ENCODE measurements around the gene CHD9.

CHD9 gene

DNA sequence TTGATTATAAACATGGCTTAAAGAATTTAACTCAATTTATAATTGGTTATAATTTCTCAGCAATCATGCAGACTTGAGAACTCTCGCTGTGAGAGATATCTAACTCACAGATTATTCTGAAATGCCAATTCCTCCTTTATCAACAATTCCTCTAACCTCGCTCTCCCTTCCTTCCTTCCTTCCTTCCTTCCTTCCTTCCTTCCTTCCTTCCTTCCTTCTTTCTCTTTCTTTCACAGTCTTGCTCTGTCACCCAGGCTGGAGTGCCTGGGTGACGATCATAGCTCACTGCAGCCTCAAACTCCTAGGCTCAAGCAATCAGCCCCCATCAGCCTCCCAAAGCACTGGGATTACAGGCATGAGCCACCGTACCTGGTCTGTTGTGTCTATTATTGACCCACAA lies 42.4 kb downstream of the CHD9 start:
- DNase-seq: no peak

DNA sequence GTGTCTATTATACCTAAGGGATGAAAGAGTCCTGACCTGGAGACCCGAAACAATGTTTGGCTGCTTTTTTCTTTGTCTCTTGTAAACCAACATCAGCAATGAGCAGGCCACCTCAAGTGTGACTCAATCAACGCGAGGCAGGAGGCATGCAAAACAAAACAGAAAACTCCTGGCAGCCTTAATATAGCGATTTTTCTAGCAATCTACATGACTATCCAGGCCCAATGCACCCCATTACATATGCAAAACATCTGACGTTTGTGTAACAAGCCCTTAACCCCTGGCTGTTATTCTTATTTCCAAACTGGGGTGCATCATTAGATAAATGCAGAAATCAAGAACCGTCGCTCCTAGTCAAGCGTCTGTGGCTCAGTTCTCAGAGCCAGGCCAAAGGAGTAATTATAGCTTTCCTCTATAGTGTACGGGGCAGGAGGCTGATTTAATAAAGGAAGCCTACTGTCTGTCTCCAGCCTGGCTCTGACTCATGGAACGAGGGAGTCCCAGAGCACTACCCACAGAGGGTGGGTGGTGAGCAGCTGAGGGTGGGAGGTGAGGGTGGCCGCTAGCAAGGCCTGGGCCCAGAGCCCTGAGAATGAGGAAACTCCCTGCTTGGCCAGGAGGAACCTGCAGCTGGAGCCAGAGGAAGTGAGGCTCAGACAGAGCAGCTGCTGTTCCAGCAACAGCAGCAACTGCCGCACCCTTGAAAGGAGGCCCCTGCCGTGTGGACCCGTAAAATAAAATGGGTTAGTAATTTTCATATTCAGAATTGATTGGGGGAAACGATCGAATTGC lies 43.9 kb downstream of the CHD9 start:
- DNase-seq: peak; percentile 95

DNA sequence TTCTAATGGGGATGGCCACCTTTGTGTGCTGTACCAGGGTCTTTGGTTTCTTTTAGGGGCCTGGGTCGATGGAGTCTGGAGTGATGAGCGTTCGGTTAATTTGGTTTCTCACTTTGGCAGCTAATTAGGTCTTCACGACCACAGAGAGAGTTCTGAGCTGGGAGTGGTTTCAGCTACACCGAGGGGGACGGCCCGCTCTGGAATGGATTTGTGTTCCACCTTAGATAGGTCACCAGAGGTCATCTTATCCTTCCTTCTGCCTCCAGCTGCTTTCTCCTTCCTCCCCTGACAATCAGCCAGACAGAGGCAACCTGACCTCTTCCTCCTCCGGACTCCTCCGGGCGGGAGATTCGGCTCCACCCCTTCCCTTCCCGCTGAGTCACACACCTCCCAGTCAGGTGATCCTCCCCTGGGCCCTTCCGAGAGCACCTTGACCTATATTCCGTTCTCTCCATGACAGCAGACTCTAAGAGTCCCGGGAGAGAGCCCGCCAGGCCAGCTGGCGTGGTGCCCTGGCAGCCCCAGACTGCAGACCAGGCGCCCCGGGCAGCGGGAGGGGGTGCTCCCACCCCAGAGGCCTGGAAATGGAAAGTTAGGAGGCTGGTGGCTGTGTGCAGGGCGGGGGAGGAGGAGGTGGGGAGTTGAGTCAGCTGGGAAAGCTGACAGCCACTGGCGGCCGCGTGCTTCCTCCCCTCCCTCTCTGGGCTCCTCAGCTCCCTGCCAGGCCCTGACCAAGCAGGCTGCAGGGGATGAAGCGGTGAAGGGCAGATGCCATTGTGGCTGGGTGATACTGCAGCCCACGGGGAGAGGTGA lies 44.7 kb downstream of the CHD9 start:
- DNase-seq: peak; percentile 93

DNA sequence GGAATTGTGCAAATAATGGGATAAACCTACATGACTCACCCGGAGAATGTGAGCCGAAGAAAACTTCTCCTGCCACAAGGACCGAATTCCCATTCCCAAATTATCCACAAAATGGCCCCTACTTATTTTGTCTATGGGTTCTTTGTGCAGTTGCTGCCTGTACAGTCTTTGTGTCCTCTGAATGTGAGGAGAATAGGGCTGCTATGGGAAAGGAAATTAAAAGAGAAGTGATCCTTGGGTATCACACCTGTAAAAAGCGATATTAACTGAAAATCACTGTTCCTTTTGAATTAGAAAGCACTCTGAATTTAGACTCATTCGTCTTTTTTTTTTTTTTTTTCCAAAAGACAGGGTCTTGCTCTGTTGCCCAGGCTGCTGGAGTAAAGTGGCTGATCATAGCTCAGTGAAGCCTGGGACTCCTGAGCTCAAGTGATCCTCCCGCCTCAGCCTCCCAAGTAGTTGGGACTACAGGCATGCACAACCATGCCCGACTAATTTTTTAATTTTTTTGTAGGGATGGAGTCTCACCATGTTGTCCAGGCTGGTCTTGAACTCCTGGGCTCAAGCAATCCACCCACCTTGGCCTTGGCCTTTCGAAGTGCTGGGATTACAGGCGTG lies 45.4 kb downstream of the CHD9 start:
- DNase-seq: no peak

DNA sequence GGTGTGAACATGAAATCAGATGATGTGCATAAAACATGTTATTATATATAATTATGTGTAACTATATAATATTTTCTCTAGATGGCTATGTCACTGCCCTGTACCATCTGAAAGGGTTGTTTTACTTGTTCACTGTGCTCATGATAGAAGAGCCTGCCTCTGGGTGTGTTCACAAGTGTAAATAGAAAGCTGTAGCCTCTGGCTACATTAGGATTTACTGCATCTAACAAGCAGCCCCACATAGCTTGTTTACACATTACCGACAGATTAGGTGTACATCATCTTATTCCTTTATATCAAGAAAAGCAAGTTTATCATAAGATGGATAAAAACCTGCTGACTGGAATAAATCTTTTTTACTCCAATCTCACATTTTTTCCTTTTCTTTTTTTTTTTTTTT lies 46.1 kb downstream of the CHD9 start:
- no peak for DNase-seq

DNA sequence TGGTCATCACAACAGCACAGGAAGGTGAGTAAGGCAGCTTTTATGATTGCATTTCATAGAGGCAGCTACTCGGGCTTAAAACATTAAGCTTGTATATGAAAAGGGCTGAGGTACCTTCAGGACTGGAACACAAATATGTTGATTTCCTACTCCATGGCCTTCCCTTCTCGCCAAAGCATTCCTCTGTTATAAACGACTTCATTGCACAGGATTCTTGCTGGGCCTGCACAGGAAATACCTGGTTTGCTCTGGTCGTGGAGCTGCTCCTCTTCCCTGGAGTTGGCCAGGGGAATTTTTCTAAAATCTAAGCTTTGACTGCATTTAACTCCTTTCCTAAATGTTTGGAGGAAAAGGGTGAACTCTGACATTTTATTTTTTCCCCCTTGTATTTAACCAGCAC lies 49.0 kb downstream of the CHD9 start:
- no peak for DNase-seq

DNA sequence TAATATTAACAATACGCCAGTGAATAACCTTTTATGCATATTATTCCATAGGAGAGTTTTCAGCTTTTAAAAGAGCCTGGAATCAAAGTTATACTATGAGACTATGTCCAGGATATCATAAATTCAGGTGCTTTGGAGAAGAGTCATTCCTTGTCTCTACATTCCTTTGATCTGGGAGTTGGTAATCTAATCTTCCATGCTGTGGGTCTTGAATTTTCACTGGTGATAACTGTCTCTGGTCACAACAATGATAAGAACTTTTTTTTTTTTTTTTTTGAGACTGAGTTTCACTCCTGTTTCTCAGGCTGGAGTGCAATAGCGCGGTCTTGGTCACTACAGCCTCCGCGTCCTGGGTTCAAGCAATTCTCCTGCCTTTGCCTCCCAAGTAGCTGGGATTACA lies 50.8 kb downstream of the CHD9 start:
- DNase-seq: no peak

DNA sequence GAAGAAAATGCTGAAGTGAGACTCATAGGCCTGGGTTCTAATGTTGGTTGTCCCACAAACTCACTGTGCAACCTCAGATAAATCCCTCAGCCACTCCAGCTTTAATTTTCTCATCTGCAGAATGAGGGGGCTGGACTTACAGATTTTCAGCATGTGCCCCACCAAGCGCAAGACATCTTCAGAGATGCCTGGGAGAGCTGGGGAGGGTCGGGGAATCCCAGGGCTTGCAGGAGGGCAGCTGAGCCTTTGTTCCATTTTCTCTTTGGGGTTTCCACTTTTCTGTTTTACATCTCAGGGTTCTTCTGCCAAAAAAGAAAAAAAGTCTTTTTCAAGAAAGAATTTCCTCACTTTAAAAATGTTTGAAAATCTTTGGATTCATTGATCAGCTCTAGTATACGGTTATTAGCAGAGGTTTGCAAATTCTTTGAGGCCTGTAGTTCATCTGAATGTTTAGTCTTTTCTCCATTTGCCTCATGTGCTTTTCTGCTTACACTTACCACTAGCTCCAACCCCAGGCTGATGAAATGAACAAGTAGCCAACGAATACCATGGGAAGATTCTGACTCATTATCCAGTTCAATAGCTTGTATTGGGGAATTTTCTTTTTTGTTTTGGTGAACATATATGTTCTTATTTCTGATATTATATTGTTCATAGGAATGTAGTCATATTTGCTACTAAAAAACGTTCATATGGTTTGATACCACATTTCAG lies 56.4 kb downstream of the CHD9 start:
- DNase-seq: no peak

DNA sequence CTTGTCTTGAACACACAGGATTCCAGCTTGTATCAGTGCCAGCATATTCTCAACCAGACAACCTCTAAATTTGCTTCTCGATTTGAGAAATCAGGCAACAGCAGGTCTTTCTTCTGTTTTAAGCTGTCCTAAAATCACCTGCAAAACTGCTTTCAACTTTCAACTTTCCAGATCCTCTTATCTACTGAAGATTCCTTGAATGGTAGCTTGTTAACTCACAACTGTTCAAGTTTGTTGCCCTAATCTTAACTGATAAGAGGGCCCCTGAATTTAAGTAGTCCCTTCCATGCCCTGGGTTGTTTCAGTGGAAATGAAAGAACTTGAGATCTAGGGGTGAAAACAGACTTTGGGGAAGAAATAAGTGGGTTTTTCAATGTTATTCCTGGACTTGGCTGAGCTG lies 57.2 kb downstream of the CHD9 start:
- no peak for DNase-seq

DNA sequence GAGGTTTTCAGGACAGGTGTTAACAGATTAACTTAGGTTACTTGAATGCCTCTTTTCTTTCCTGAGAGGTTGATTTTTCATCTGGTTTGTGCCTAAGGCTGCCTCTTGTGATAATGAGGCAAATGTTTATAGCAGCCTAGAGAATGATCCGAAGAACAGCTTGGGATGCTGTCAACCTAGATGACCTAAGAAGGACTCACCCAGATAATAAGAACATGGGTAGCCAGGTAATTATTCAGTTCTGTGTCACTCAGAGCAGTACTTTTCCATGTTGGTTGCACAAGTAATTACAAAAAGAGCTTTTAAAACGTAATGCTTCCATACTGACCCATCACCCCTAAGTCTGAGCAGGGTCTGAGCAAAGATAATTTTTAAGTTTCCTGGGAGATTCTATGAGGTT lies 60.3 kb downstream of the CHD9 start:
- no peak for DNase-seq

DNA sequence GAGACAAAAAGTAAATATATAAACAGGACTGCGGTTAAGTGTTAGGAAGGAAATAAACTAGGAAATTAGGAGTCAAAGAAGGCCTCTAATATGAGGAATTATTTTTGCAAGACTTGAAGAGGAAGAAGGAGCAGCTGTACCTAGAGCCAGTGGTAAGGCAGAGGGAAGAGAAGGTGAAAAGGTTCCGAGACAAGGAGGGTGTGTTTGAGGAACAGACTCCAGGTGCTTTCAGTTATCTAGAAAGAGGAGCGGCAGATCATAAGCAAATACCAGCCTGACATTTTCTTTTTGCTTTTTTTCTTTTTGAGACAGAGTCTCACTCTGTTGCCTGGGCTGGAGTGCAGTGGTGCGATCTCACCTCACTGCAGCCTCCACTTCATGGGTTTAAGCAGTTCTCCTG lies 61.0 kb downstream of the CHD9 start:
- DNase-seq: no peak

DNA sequence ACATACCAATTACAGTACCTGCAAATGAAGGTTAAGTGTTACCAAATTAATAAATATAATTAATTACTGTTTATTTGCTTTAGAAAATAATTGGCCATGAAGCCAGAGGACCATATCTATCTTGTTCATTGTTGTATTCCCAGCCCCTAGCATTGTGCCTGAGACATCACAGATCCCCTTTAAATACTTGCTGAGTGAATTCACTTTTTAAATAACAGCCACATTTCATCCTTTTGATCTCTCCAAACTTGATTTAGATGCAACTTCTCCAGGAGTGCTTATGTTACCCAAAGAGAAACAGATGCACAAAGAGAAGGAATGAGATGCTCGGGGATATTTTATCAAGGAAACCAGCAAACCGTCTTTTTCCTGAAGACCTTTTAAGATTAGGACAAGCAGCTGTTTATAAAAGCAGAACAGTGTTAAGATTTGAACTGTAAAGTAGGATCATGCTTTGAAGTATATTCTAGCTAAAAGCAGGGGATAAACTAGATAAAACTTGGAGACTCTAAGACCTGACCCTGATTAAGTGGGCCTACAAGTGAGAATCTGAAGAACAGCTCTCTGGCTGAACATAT lies 66.3 kb downstream of the CHD9 start:
- no peak for DNase-seq

DNA sequence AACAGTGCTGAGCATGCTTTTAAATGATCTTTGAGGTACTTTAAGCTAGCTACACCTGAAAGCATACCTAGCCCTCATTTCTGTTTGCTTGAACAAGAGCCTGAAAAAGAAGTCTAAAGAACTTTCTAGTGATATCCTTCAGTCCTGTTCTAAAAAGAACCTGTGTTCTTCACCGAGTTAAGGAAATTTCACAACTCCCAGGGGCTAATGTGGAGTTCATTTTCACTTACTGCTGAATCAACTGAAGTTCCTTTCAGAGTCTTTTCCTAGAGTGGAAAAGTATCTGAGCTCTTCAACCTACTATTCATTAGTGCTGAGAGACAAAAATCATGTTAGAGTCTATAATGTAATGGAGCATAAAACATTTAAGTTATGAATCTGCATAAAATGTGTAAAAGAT lies 66.9 kb downstream of the CHD9 start:
- DNase-seq: no peak

DNA sequence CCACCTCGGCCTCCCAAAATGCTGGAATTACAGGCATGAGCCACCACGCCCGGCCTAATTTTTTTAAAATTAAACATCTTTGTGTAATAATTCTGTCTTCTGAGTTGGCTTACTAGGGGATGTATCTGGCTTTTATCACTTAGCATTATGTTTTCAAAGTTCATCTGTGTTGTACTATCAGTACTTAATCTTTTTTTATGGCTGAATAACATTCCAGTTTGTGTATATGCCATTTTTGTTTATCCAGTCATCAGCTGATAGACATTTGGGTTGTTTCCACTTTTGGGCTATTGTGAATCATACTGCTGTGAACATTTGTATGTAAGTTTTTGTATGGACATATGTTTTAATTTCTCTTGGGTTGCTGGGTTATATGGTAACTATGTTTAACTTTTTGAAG lies 69.0 kb downstream of the CHD9 start:
- DNase-seq: no peak

DNA sequence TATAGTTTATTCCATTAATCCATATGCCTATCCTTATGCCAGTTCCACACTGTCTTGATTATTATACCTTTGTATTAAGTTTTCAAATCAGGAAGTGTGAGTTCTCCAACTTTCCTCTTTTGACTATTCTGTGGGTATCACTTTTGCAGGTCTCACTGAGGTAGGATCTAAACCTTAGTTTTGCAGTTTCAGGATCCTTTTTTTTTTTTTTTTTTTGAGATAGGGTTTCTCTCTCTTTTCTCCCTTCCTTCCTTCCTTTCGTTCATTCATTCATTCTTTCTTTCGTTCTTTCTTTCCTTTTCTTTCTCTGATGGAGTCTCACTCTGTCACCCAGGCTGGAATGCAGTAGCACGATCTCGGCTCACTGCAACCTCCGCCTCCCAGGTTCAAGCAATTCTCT lies 71.6 kb downstream of the CHD9 start:
- no peak for DNase-seq

DNA sequence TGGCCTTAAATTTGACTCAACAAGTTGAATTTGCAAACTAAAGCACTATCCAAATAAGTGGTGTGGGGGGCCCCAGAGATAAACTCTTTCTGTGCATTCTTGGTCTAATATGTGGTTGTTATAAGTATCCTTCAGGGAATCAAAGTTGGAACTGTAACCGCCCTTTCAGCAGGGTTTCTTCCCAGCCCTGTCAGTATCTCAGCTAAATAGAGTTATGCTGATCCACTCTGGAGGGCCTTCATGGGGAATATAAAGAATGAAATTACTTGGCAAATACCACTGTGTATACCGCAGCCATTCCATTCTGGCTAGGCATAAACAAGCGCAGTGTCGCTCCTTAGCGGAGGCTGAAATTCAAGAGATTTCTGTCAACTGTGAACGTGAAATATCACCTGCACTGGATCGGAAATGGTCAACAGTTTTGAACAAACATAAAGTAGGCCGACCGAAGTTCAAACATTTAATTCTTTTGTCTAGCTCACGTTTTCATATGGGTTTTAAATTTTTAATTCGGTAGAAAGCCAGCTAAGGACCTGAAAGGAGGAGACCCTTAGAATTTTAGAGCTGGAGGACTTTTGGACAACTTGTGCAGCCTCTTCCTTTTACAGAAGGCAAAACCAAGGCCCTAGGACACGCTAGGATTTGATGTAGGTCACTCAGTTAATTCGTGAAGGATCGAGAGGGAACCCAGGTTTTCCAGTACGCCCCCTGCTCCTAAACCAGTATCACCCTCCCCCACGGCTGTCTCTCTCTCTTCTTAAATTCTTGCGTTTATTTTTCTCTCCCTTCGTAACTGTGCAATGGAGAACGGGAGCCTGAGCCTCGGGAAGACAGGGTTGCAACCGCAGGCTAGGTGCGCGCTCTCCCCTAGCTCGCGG lies 74.7 kb downstream of the CHD9 start:
- peak; percentile 51 for DNase-seq

DNA sequence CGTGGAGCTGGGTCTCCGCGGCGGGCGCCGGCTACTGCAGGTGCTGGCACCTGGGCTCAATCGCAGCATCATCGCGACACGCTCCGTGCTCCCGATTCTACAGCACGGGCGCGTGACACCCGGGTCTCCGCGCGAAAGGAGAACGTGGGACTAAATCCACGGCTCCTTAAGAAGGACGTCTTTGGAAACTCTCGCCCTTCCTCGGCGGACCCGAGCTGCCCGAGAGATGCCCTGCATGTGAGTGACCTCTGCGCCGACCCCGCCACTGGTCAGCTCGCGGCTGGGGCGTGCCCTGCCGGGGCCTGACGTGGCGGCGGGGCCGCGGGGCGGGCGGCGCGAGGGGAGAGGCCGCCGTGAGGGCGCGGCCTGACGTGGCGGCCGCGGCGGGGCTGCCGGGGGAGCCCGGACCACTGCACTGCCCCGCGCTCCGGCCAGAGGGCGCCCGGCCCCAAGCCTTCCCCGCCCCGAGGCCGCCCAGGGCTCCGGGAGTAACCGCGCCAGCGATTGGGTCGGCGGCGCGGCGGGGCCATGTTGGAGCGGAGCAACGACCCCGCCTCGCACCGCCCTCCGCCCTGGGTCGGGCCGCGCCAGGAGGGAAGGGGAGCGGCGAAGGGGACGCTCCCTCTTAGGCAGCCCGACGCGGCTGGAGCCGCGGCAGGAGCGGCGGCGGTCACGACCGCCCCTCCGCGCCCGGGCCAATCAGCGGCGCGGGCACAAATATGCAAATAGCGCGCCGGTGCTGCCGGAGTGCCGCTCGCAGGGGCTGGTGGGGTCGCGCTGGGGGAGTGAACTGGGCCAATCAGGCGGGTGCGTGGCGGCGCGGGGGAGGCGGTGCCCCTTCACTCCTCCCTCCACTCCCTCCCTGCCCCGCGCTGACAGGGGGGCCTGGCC lies 75.6 kb downstream of the CHD9 start:
- DNase-seq: peak; percentile 98

DNA sequence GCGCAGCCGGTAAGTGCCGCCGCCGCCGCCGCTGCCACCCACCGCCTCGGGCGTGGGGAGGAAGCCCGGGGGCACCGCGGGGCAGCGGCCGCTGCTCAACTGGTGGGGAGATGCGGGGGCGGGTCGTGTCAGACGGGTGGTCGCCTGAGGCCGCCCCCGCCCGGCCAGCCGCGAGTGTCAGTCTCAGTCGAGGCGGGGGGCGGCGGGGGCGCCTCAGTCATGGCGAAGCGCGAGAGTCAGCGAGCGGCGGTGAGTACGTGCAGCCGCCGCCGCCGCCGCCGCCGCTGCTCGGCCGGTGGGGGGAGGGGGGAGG lies 76.2 kb downstream of the CHD9 start:
- DNase-seq: no peak

DNA sequence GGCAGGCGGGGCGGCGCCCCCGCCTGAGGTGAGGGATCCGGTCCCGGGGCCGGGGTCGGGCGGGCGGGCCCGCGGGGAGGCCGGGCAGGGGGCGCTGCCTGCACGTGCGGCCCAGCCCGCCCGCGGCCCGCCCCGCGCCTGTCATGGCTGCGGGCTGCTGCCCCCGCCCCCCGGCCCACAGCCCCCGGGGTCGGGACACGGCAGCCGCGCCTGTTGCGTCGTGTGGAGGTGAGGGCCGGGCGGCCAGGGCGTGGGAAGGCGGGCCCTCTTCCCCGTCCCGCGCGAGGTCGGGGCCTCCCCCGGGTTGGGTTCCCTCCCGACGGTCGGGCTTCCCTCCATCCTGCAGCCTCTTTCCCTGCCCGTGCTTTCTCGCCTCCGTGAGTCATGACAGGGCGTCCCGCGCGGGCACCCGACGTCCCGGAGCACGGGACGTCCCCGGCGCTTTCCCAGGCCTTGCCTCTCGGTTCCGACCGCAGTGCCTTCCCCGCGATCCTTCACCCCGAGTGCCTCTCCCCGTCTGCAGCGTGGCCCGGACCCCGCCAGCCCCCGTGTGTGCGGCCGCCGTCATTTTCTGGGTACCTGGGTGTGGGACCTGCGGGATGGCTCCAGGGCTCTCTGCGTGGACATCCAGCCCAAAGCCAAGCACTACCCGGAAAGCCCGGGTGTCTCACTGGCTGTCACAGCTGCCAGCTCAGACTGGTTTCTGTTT lies 76.7 kb downstream of the CHD9 start:
- peak; percentile 65 for DNase-seq

DNA sequence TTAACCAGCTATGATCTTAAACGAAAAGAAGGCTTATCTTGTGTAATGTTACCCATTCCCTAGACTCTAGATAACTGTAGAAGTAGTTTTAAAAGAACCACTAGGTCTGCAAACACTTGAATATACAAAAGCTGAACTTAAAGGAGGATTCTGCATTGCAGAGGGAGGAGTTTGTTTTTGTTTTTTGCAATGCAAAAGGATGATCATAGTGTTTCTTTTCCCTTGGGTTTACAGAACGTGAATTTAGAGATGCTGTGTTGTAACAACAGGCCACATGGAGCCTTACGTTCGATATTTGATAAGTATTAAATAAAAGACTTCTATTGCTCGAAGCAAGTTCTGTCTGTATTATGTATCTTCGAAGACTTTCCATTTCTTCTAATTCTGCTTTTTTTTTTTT lies 77.6 kb downstream of the CHD9 start:
- no peak for DNase-seq

Data from femur (tissue), 1 donor.